GM18508 (cell line): ENCODE measurements around the gene CCDC68.

Experiments
- ATAC-seq: cut with Tn5 transposase; IDR thresholded peaks from one replicate; pipeline ENCODE4 v1.9.1; 2021; ENCODE audit warnings: moderate number of reproducible peaks; ENCODE audit not compliant: insufficient read depth, unreplicated experiment

CCDC68 gene

GRCh38 chr18:54962919-54963645 is 3.8 kb upstream of the CCDC68 start:
- ATAC-seq = no peak

- ATAC-seq = no peak
These were observed 2.6 kb upstream of the CCDC68 start for GRCh38 chr18:54961868-54962267.

- ATAC-seq = no peak
These were observed 1.8 kb upstream of the CCDC68 start for GRCh38 chr18:54961016-54961423.

- ATAC-seq = no peak
These were observed 936 bp upstream of the CCDC68 start for GRCh38 chr18:54960197-54960596.

- no peak for ATAC-seq
These were observed 1.3 kb downstream of the CCDC68 start for GRCh38 chr18:54957996-54958395.

GRCh38 chr18:54957296-54957832 is 1.9 kb downstream of the CCDC68 start:
- no peak for ATAC-seq

- no peak for ATAC-seq
These were observed 2.8 kb downstream of the CCDC68 start for GRCh38 chr18:54956506-54956905.

- ATAC-seq = no peak
These were observed 7.2 kb downstream of the CCDC68 start for GRCh38 chr18:54952026-54952425.

- ATAC-seq = no peak
These were observed 9.0 kb downstream of the CCDC68 start for GRCh38 chr18:54950221-54950620.

GRCh38 chr18:54949588-54949987 is 9.7 kb downstream of the CCDC68 start:
- no peak for ATAC-seq

- ATAC-seq = no peak
These were observed 10.9 kb downstream of the CCDC68 start for GRCh38 chr18:54948350-54948837.

- no peak for ATAC-seq
These were observed 12.2 kb downstream of the CCDC68 start for GRCh38 chr18:54947091-54947490.

GRCh38 chr18:54946149-54946581 is 13.1 kb downstream of the CCDC68 start:
- peak; percentile 91 for ATAC-seq

- ATAC-seq = no peak
These were observed 13.6 kb downstream of the CCDC68 start for GRCh38 chr18:54945576-54946125.

GRCh38 chr18:54942569-54942968 is 16.7 kb downstream of the CCDC68 start:
- no peak for ATAC-seq

GRCh38 chr18:54942144-54942543 is 17.1 kb downstream of the CCDC68 start:
- no peak for ATAC-seq

GRCh38 chr18:54939361-54939917 is 19.8 kb downstream of the CCDC68 start:
- ATAC-seq = no peak

GRCh38 chr18:54938506-54938905 is 20.8 kb downstream of the CCDC68 start:
- no peak for ATAC-seq

- no peak for ATAC-seq
These were observed 26.8 kb downstream of the CCDC68 start for GRCh38 chr18:54932472-54932871.

- no peak for ATAC-seq
These were observed 28.1 kb downstream of the CCDC68 start for GRCh38 chr18:54931152-54931551.

- ATAC-seq = no peak
These were observed 31.0 kb downstream of the CCDC68 start for GRCh38 chr18:54928236-54928635.
